ENCODE measurements around the gene MYOC.
"Not testable (repeated sequence)": the region's sequence is repeated elsewhere in the genome, so short reads cannot be mapped to it uniquely, and the experiment has no call there.

The MYOC gene

DNA sequence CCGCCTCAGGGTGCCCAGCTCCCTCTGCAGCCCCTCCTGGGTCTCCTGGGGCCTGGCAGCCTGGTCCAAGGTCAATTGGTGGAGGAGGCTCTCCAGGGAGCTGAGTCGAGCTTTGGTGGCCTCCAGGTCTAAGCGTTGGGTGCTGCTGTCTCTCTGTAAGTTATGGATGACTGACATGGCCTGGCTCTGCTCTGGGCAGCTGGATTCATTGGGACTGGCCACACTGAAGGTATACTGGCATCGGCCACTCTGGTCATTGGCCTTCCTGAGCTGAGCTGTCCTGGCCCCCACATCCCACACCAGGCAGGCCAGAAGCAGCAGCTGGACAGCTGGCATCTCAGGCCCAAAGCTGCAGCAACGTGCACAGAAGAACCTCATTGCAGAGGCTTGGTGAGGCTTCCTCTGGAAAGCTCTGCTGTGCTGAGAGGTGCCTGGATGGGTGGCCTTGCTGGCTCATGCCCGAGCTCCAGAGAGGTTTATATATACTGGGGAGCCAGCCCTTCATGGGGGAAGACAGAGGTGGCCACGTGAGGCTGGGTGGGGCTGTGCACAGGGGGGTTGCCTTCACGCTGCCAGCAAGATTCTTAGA lies at the start of gene MYOC:
Gene MYOC (minus strand): TSS at position 455 of the 589 bp plus-strand sequence. CDS start 77 bp downstream, at position 378.
- no peak within 1 kb of the TSS for H3K4me3 ChIP-seq (IDR thresholded peaks at IDR 0.05; ENCODE audit: insufficient read depth, low read depth, low read length)
- no peak within 1 kb of the TSS for H3K27ac ChIP-seq
- no peak within 1 kb of the TSS for H3K4me2 ChIP-seq
- H3K36me3 ChIP-seq (ENCODE audit: insufficient read depth), result no peaks in the 10 kb centered on the region
- H3K4me1 ChIP-seq (ENCODE audit: low read depth, poor library complexity, severe bottlenecking), result no peaks in the 10 kb centered on the region
- TF ChIP-seq, protein P1, sequence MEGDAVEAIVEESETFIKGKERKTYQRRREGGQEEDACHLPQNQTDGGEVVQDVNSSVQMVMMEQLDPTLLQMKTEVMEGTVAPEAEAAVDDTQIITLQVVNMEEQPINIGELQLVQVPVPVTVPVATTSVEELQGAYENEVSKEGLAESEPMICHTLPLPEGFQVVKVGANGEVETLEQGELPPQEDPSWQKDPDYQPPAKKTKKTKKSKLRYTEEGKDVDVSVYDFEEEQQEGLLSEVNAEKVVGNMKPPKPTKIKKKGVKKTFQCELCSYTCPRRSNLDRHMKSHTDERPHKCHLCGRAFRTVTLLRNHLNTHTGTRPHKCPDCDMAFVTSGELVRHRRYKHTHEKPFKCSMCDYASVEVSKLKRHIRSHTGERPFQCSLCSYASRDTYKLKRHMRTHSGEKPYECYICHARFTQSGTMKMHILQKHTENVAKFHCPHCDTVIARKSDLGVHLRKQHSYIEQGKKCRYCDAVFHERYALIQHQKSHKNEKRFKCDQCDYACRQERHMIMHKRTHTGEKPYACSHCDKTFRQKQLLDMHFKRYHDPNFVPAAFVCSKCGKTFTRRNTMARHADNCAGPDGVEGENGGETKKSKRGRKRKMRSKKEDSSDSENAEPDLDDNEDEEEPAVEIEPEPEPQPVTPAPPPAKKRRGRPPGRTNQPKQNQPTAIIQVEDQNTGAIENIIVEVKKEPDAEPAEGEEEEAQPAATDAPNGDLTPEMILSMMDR (conservative IDR thresholded peaks at IDR 0.05; ENCODE audit: low read depth, low read length), result no peak
- H3K79me2 ChIP-seq (ENCODE audit: insufficient read depth, low read depth), result no peaks in the 10 kb centered on the region
- H2AFZ ChIP-seq (ENCODE audit: low read depth), result no peak within 1 kb of the TSS
- no peak within 1 kb of the TSS for H3K9ac ChIP-seq
- H3K27me3 ChIP-seq (ENCODE audit: insufficient read depth, low read depth), result no peaks in the 10 kb centered on the region
- H4K20me1 ChIP-seq (ENCODE audit: insufficient read depth), result no peaks in the 10 kb centered on the region

DNA sequence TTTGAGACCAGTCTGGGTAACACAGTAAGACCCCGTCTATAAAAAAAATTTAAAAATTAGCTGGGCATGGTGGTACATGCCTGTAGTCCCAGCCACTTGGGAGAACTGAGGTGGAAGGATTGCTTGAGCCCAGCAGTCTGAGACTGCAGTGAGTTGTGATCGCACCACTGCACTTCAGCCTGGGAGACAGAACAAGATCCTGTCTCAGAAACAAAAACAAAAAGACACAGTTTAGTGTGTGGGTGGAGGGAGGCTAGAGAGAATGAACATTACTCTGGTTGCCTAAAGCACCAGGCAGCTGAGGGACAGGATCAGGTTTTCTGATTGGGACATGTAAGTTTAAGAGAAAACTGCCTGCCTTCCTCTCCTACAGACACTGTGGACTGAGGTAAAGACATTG lies 47.0 kb upstream of the MYOC start:
- no peak overlapping the region for H2AFZ ChIP-seq (ENCODE audit: low read depth)
- no peaks in the 10 kb centered on the region for H3K36me3 ChIP-seq (ENCODE audit: insufficient read depth)
- no peak overlapping the region for H3K27ac ChIP-seq
- H3K4me3 ChIP-seq (IDR thresholded peaks at IDR 0.05; ENCODE audit: insufficient read depth, low read depth, low read length), result no peak overlapping the region
- H4K20me1 ChIP-seq (ENCODE audit: insufficient read depth), result no peaks in the 10 kb centered on the region
- no peaks in the 10 kb centered on the region for H3K4me1 ChIP-seq (ENCODE audit: low read depth, poor library complexity, severe bottlenecking)
- no peak overlapping the region for H3K4me2 ChIP-seq
- TF ChIP-seq, protein P1 (conservative IDR thresholded peaks at IDR 0.05; ENCODE audit: low read depth, low read length), result no peak
- H3K79me2 ChIP-seq (ENCODE audit: insufficient read depth, low read depth), result no peaks in the 10 kb centered on the region
- no peak overlapping the region for H3K9ac ChIP-seq
- H3K27me3 ChIP-seq (ENCODE audit: insufficient read depth, low read depth), result no peaks in the 10 kb centered on the region

DNA sequence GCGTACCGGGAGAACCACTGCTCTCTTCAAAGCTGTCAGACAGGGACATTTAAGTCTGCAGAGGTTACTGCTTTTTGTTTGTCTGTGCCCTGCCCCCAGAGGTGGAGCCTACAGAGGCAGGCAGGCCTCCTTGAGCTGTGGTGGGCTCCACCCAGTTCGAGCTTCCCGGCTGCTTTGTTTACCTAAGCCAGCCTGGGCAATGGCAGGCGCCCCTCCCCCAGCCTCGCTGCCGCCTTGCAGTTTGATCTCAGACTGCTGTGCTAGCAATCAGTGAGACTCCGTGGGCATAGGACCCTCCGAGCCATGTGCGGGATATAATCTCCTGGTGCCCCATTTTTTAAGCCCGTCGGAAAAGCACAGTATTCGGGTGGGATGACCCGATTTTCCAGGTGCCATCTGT lies 43.3 kb upstream of the MYOC start:
- not testable (repeated sequence) for H3K27me3 ChIP-seq (ENCODE audit: insufficient read depth, low read depth); H3K9ac ChIP-seq; H3K27ac ChIP-seq; H3K79me2 ChIP-seq (ENCODE audit: insufficient read depth, low read depth); H3K4me3 ChIP-seq (IDR thresholded peaks at IDR 0.05; ENCODE audit: insufficient read depth, low read depth, low read length); H3K36me3 ChIP-seq (ENCODE audit: insufficient read depth); H4K20me1 ChIP-seq (ENCODE audit: insufficient read depth); H3K4me1 ChIP-seq (ENCODE audit: low read depth, poor library complexity, severe bottlenecking); H3K4me2 ChIP-seq; H2AFZ ChIP-seq (ENCODE audit: low read depth)

DNA sequence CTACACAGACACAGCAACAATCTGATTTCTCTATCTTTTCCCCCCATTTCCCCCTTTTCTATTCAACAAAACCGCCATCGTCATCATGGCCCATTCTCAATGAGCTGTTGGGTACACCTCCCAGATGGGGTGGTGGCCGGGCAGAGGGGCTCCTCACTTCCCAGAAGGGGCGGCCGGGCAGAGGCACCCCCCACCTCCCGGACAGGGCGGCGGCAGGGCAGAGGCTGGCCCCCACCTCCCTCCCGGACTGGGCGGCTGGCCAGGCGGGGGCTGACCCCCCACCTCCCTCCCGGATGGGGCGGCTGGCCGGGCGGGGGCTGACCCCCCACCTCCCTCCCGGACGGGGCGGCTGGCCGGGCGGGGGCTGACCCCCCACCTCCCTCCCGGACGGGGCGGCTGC lies 41.1 kb upstream of the MYOC start:
- H3K4me2 ChIP-seq; H4K20me1 ChIP-seq (ENCODE audit: insufficient read depth); H3K9ac ChIP-seq; H3K4me3 ChIP-seq (IDR thresholded peaks at IDR 0.05; ENCODE audit: insufficient read depth, low read depth, low read length); H3K79me2 ChIP-seq (ENCODE audit: insufficient read depth, low read depth); H3K4me1 ChIP-seq (ENCODE audit: low read depth, poor library complexity, severe bottlenecking); H3K27me3 ChIP-seq (ENCODE audit: insufficient read depth, low read depth); H3K27ac ChIP-seq; H3K36me3 ChIP-seq (ENCODE audit: insufficient read depth); H2AFZ ChIP-seq (ENCODE audit: low read depth): not testable (repeated sequence)

DNA sequence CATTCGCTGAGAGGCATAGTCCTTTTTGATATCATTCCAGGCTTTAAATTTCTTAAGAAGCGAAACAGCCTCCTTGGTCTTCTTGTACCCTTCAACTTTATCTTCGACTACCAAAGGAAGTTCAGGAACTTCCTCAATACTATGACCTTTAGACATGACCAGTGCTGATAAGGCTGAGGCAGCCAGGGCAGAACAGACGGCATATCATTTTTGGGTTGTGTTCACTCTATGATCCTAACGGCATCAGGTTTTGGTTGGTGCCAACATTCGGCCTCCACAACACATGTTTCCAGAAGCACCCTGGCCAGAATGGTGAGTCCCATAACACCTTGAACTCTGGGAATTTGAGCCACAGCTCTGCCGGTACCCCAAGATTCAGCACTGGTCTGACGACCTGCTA lies 31.4 kb upstream of the MYOC start:
- no peaks in the 10 kb centered on the region for H3K79me2 ChIP-seq (ENCODE audit: insufficient read depth, low read depth)
- H3K4me2 ChIP-seq, result no peak overlapping the region
- no peaks in the 10 kb centered on the region for H3K4me1 ChIP-seq (ENCODE audit: low read depth, poor library complexity, severe bottlenecking)
- H3K27ac ChIP-seq, result no peak overlapping the region
- no peak overlapping the region for H3K4me3 ChIP-seq (IDR thresholded peaks at IDR 0.05; ENCODE audit: insufficient read depth, low read depth, low read length)
- TF ChIP-seq, protein P1 (conservative IDR thresholded peaks at IDR 0.05; ENCODE audit: low read depth, low read length), result no peak
- no peaks in the 10 kb centered on the region for H3K27me3 ChIP-seq (ENCODE audit: insufficient read depth, low read depth)
- no peaks in the 10 kb centered on the region for H3K36me3 ChIP-seq (ENCODE audit: insufficient read depth)
- H2AFZ ChIP-seq (ENCODE audit: low read depth), result no peak overlapping the region
- H3K9ac ChIP-seq, result no peak overlapping the region
- no peaks in the 10 kb centered on the region for H4K20me1 ChIP-seq (ENCODE audit: insufficient read depth)
